H1 (cell line): Measurements from ENCODE around the gene CHD5. TPM values are rescaled to one million over a fixed set of nuclear protein-coding genes. Genes with fewer than 3 reads are reported as not detected.

Source experiments
- CHD7 ChIP-seq: fragments of 300-600 bp; sonication (generic); IDR thresholded peaks from 2 replicates; pipeline ENCODE4 v1.7.1; 2012; ENCODE audit warnings: low read length, moderate library complexity, mild to moderate bottlenecking, inconsistent platforms; ENCODE audit not compliant: insufficient replicate concordance
- EZH2 ChIP-seq: fragments of 200-600 bp; sonication (generic); IDR thresholded peaks from 2 replicates; pipeline ENCODE4 v1.7.1; 2012; ENCODE audit warnings: low read depth, mild to moderate bottlenecking, moderate library complexity, low read length, inconsistent platforms; ENCODE audit not compliant: severe bottlenecking
- polyA plus RNA-seq, 7 experiments: library from polyadenylated mRNA; depleted of rRNA in 3 of 7; stranded (reverse) in 5 of 7; unstranded in 2 of 7; fragments of >200 nt in 5 of 7; fragments of 200-250 nt in 2 of 7; gene quantifications; 1 replicate in 5 of 7; 2 replicates in 1 of 7; 4 replicates in 1 of 7; pipeline versions ENCODE4 v1.2.1 to v1.2.3, GENCODE V29; 2011 to 2013; ENCODE audit warnings: missing spikeins in 2 of 7, mixed read lengths in 2 of 7
- total RNA-seq: library from RNA; stranded (reverse); fragmentation: NEBNext Ultra II Directional; extraction: Animal tissue kit (Norgen Biotek cat#: 25700); gene quantifications from 2 replicates; pipeline ENCODE4 v1.2.1, GENCODE V29; 2021

Gene CHD5
- total and polyA plus RNA-seq, 2 of the 8 experiments (the other 6 are each of a cell fraction or from before 2014, with no cell fraction given): 0.42 to 1.8 TPM

- no peak for TF ChIP-seq CHD7
- TF ChIP-seq EZH2: no peak
Observed at GRCh38 chr1:6162773-6163172, 17.3 kb downstream of the CHD5 start (continued).
